ENCODE results near the gene DNAH7. TPM values are rescaled to one million over a fixed set of nuclear protein-coding genes. Genes with fewer than 3 reads are reported as not detected.

Gene DNAH7
- total RNA-seq, 2 donors from 2014 or later = 3.4 to 10.1 TPM

DNA sequence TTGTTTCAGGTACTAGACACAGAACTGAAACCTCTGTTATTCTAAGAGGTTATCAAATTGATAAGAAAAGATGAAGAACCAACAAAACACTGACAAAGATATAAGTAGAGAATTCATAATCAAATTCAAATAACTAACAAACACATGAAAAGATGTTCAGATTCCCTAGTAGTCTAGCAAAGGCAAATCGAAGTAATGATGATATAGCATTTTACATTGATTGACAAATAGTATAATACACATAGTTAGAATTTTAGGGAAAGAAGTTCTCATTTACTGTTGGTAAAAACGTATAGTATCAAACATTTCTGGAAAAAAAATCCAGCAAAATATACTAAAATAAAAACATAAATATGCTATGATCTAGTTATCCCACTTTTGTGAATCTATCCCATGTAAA lies 50.6 kb downstream of the DNAH7 start:
- intact Hi-C loops (cut with DNase I) = no loop called here
- H3K36me3 ChIP-seq = no peaks in the 10 kb centered on the region
- H3K27me3 ChIP-seq (replicated peaks; ENCODE audit: insufficient read depth) = no peaks in the 10 kb centered on the region
- no peak for TF ChIP-seq POLR2A (IDR thresholded peaks at IDR 0.05)
- TF ChIP-seq, protein P1, sequence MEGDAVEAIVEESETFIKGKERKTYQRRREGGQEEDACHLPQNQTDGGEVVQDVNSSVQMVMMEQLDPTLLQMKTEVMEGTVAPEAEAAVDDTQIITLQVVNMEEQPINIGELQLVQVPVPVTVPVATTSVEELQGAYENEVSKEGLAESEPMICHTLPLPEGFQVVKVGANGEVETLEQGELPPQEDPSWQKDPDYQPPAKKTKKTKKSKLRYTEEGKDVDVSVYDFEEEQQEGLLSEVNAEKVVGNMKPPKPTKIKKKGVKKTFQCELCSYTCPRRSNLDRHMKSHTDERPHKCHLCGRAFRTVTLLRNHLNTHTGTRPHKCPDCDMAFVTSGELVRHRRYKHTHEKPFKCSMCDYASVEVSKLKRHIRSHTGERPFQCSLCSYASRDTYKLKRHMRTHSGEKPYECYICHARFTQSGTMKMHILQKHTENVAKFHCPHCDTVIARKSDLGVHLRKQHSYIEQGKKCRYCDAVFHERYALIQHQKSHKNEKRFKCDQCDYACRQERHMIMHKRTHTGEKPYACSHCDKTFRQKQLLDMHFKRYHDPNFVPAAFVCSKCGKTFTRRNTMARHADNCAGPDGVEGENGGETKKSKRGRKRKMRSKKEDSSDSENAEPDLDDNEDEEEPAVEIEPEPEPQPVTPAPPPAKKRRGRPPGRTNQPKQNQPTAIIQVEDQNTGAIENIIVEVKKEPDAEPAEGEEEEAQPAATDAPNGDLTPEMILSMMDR (IDR thresholded peaks at IDR 0.05) = no peak
- no peak for TF ChIP-seq POLR2AphosphoS5 (IDR thresholded peaks at IDR 0.05)
- H3K27ac ChIP-seq = no peak overlapping the region
- no peaks in the 10 kb centered on the region for H3K9me3 ChIP-seq
- DNase-seq (ENCODE audit: low spot score) = no peak
- no peaks in the 10 kb centered on the region for H3K4me1 ChIP-seq (replicated peaks)
- no peak overlapping the region for H3K4me3 ChIP-seq
- 92% methylated on average over 2 of the region's 2 CpGs for WGBS

DNA sequence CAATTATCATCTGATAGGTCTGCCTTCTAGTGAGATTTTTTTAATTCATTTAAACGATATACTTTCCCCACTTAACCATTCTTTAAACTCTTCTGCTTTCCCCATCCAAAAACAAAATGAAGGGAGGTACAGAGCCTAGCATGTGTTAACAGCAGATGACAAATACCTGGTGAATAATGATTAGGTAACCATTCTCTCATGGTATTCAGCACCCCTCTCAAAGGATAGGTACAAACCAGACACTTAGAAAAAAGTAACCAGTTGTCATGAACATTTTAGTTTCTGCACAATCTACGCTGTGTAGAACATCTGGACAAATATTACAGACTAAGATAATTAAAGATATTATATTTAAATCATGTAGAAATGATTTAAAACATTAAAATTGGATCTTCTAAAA lies 56.3 kb downstream of the DNAH7 start:
- H3K9me3 ChIP-seq = no peaks in the 10 kb centered on the region
- no peaks in the 10 kb centered on the region for H3K27me3 ChIP-seq (replicated peaks; ENCODE audit: insufficient read depth)
- DNase-seq (ENCODE audit: low spot score) = no peak
- H3K4me1 ChIP-seq (replicated peaks) = no peaks in the 10 kb centered on the region
- 87% methylated on average over 2 of the region's 2 CpGs for WGBS
- TF ChIP-seq POLR2AphosphoS5 (IDR thresholded peaks at IDR 0.05) (no peak), POLR2A (IDR thresholded peaks at IDR 0.05) (no peak)
- TF ChIP-seq, protein P1 (IDR thresholded peaks at IDR 0.05) = no peak
- H3K27ac ChIP-seq = no peak overlapping the region
- intact Hi-C loops (cut with DNase I) = no loop called here
- H3K4me3 ChIP-seq = no peak overlapping the region
- H3K36me3 ChIP-seq = no peaks in the 10 kb centered on the region

DNA sequence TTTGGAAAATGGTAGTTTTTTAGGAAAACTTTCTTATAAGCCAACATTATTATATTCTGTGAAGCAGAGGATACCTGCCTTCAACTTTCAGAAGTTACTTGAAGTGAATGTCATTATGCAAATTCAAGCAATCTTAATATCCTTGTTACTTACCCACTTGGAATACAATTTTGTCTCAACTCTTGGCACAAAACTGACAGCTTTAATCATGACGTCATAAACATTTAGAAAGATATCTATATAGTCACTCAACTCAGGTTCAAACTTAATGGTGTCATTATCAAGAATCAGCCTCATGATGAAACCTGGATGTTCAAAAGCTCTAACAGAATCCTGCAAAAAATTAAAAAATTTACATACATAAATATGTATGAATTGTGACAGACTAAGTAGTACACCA lies 68.1 kb downstream of the DNAH7 start:
- DNase-seq (ENCODE audit: low spot score) = no peak
- Histone ChIP-seq H3K27me3 (replicated peaks; ENCODE audit: insufficient read depth) (no peaks in the 10 kb centered on the region), H3K4me3 (no peak overlapping the region), H3K36me3 (no peaks in the 10 kb centered on the region), H3K4me1 (replicated peaks) (no peaks in the 10 kb centered on the region), H3K9me3 (no peaks in the 10 kb centered on the region), H3K27ac (no peak overlapping the region)
- intact Hi-C loops (cut with DNase I) = no loop called here
- TF ChIP-seq POLR2AphosphoS5 (IDR thresholded peaks at IDR 0.05) (no peak), POLR2A (IDR thresholded peaks at IDR 0.05) (no peak)
- TF ChIP-seq, protein P1 (IDR thresholded peaks at IDR 0.05) = no peak
- 79% methylated on average over 1 of the region's 1 CpG for WGBS

DNA sequence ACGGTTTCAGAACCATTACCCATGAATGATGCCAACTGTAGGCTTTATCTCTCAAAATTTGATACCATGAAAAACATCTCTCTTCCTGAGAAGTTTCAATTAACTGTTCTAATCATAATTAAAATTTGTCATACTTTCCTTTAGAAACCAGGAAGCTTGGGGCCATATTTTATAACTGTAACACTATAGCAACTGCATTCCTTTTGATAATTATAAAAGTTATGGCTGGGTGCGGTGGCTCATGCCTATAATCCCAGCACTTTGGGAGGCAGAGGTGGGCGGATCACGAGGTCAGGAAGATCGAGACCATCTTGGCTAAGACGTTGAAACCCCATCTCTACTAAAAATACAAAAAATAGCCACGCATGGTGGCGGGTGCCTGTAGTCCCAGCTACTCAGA lies 70.6 kb downstream of the DNAH7 start:
- TF ChIP-seq, protein P1 (IDR thresholded peaks at IDR 0.05) = no peak
- TF ChIP-seq POLR2AphosphoS5 (IDR thresholded peaks at IDR 0.05) (no peak), POLR2A (IDR thresholded peaks at IDR 0.05) (no peak)
- no peaks in the 10 kb centered on the region for H3K9me3 ChIP-seq
- DNase-seq (ENCODE audit: low spot score) = no peak
- H3K36me3 ChIP-seq = no peaks in the 10 kb centered on the region
- H3K4me1 ChIP-seq (replicated peaks) = no peaks in the 10 kb centered on the region
- no peak overlapping the region for H3K4me3 ChIP-seq
- intact Hi-C loops (cut with DNase I) = no loop called here
- H3K27me3 ChIP-seq (replicated peaks; ENCODE audit: insufficient read depth) = no peaks in the 10 kb centered on the region
- H3K27ac ChIP-seq = no peak overlapping the region
- WGBS = 96% methylated on average over 8 of the region's 8 CpGs

DNA sequence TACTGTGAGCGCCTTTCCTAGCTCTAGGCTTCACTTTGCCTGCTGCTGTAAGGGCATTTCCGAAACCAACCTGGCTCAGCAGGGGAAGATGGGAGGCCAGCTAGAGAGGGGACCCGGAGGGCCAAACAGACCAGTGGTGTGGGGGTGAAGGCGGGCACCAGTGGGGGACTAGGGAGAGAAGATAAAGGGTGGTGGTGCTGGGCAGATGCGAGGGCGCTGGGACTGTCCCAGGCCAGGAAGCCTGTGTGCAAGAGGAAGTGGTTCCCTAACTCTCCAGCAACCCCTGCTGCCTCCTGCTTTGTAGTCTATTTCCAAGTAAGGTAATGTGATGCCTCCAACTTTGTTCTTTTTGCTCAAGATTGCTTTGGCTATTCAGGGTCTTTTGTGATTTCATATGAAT lies 73.1 kb downstream of the DNAH7 start:
- Histone ChIP-seq H3K36me3 (no peaks in the 10 kb centered on the region), H3K27ac (no peak overlapping the region), H3K4me3 (no peak overlapping the region), H3K4me1 (replicated peaks) (no peaks in the 10 kb centered on the region), H3K9me3 (no peaks in the 10 kb centered on the region), H3K27me3 (replicated peaks; ENCODE audit: insufficient read depth) (no peaks in the 10 kb centered on the region)
- intact Hi-C loops (cut with DNase I) = no loop called here
- 88% methylated on average over 6 of the region's 6 CpGs for WGBS
- no peak for DNase-seq (ENCODE audit: low spot score)
- TF ChIP-seq POLR2A (IDR thresholded peaks at IDR 0.05) = no peak
- TF ChIP-seq POLR2AphosphoS5 (IDR thresholded peaks at IDR 0.05) = no peak
- TF ChIP-seq, protein P1 (IDR thresholded peaks at IDR 0.05) = no peak
